ENCODE data around the gene GPC3. TPM values are rescaled to one million over a fixed set of nuclear protein-coding genes. Genes with fewer than 3 reads are reported as not detected.

Gene GPC3
- total RNA-seq, 1 experiment from 2014 or later: 233 TPM

GRCh38 chrX:133754657-133755056 lies 230.7 kb downstream of the GPC3 start:
- no peaks in the 10 kb centered on the region for H3K36me3 Mint-ChIP-seq (ENCODE audit: insufficient read depth, unreplicated experiment)
- TF ChIP-seq CTCF (IDR thresholded peaks at IDR 0.05; ENCODE audit: insufficient read depth in 1 of 2, low read depth in 1 of 2, low read length in 1 of 2, severe bottlenecking in 1 of 2, unreplicated experiment in 1 of 2): no peak
- Histone ChIP-seq H3K27me3 (replicated peaks; ENCODE audit: control insufficient read depth, insufficient read depth, low read length) (no peaks in the 10 kb centered on the region), H3K4me1 (no peaks in the 10 kb centered on the region), H3K4me3 (ENCODE audit: low read depth, low read length) (no peak overlapping the region), H3K36me3 (ENCODE audit: control insufficient read depth, insufficient read depth, low read length) (no peaks in the 10 kb centered on the region; the same call in 1 of the 2 replicates), H3K9me3 (no peaks in the 10 kb centered on the region)
- ChIA-PET CTCF (no interaction called here), POLR2A (no interaction called here)
- BruUV-seq (replicated peaks): no TSS peak
- H3K4me1 Mint-ChIP-seq (ENCODE audit: low read depth, unreplicated experiment): no peaks in the 10 kb centered on the region
- H3K27ac Mint-ChIP-seq (ENCODE audit: unreplicated experiment): no peak overlapping the region
- H3K9me3 Mint-ChIP-seq (ENCODE audit: unreplicated experiment): no peaks in the 10 kb centered on the region
- intact Hi-C loops (cut with micrococcal nuclease; ENCODE audit: unreplicated experiment): no loop called here
- no peak overlapping the region for H3K4me3 Mint-ChIP-seq (ENCODE audit: unreplicated experiment)
- H3K27me3 Mint-ChIP-seq (ENCODE audit: insufficient read depth, unreplicated experiment): no peaks in the 10 kb centered on the region
- DNase-seq: no peak

- ChIA-PET CTCF (no interaction called here), POLR2A (no interaction called here)
- Mint-ChIP-seq H3K4me1 (ENCODE audit: low read depth, unreplicated experiment) (no peaks in the 10 kb centered on the region), H3K27ac (ENCODE audit: unreplicated experiment) (no peak overlapping the region), H3K9me3 (ENCODE audit: unreplicated experiment) (no peaks in the 10 kb centered on the region), H3K27me3 (ENCODE audit: insufficient read depth, unreplicated experiment) (no peaks in the 10 kb centered on the region), H3K4me3 (ENCODE audit: unreplicated experiment) (no peak overlapping the region), H3K36me3 (ENCODE audit: insufficient read depth, unreplicated experiment) (no peaks in the 10 kb centered on the region)
- no peaks in the 10 kb centered on the region for H3K9me3 ChIP-seq
- BruUV-seq (replicated peaks): no TSS peak
- intact Hi-C loops (cut with micrococcal nuclease; ENCODE audit: unreplicated experiment): no loop called here
- no peak for DNase-seq
- H3K4me1 ChIP-seq: no peaks in the 10 kb centered on the region
- no peaks in the 10 kb centered on the region for H3K27me3 ChIP-seq (replicated peaks; ENCODE audit: control insufficient read depth, insufficient read depth, low read length)
- H3K4me3 ChIP-seq (ENCODE audit: low read depth, low read length): no peak overlapping the region
- TF ChIP-seq CTCF (IDR thresholded peaks at IDR 0.05; ENCODE audit: insufficient read depth in 1 of 2, low read depth in 1 of 2, low read length in 1 of 2, severe bottlenecking in 1 of 2, unreplicated experiment in 1 of 2): no peak
- no peaks in the 10 kb centered on the region; the same call in 1 of the 2 replicates for H3K36me3 ChIP-seq (ENCODE audit: control insufficient read depth, insufficient read depth, low read length)
Measured at GRCh38 chrX:133749951-133750350, 235.4 kb downstream of the GPC3 start.

- Mint-ChIP-seq H3K27ac (ENCODE audit: unreplicated experiment) (no peak overlapping the region), H3K4me3 (ENCODE audit: unreplicated experiment) (no peak overlapping the region), H3K9me3 (ENCODE audit: unreplicated experiment) (no peaks in the 10 kb centered on the region), H3K27me3 (ENCODE audit: insufficient read depth, unreplicated experiment) (no peaks in the 10 kb centered on the region), H3K4me1 (ENCODE audit: low read depth, unreplicated experiment) (no peaks in the 10 kb centered on the region), H3K36me3 (ENCODE audit: insufficient read depth, unreplicated experiment) (no peaks in the 10 kb centered on the region)
- Histone ChIP-seq H3K9me3 (no peaks in the 10 kb centered on the region), H3K27me3 (replicated peaks; ENCODE audit: control insufficient read depth, insufficient read depth, low read length) (no peaks in the 10 kb centered on the region), H3K36me3 (ENCODE audit: control insufficient read depth, insufficient read depth, low read length) (no peaks in the 10 kb centered on the region; the same call in 1 of the 2 replicates), H3K4me3 (ENCODE audit: low read depth, low read length) (no peak overlapping the region), H3K4me1 (no peaks in the 10 kb centered on the region)
- ChIA-PET POLR2A (no interaction called here), CTCF (no interaction called here)
- BruUV-seq (replicated peaks): no TSS peak
- no peak for DNase-seq
- intact Hi-C loops (cut with micrococcal nuclease; ENCODE audit: unreplicated experiment): no loop called here
- TF ChIP-seq CTCF (IDR thresholded peaks at IDR 0.05; ENCODE audit: insufficient read depth in 1 of 2, low read depth in 1 of 2, low read length in 1 of 2, severe bottlenecking in 1 of 2, unreplicated experiment in 1 of 2): no peak
Measured at GRCh38 chrX:133749370-133749769, 236.0 kb downstream of the GPC3 start.
